WTC11 (cell line): ENCODE results near the gene TMEM41B. TPM values are rescaled to one million over a fixed set of nuclear protein-coding genes. Genes with fewer than 3 reads are reported as not detected.

Experiments
- ATAC-seq: fragments of 200-7000 bp; cut with Tn5 transposase; 2 replicates; pipeline ENCODE4 v1.10.0; 2021; ENCODE audit warnings: mild to moderate bottlenecking, moderate library complexity
- CTCF ChIA-PET: fragments of 300-600 bp; sonication (Branson Sonifier 250); formaldehyde crosslinking; loops from one replicate; lab custom pipeline; 2021; ENCODE audit warnings: antibody characterized with exemption; lab: Charles Lee
- POLR2A ChIA-PET: fragments of 350-600 bp; sonication (Branson Sonifier 250); formaldehyde crosslinking; loops from one replicate; lab custom pipeline; 2021; ENCODE audit warnings: antibody characterized with exemption; lab: Charles Lee
- DNase-seq: peaks from one replicate; pipeline ENCODE4 v3.0.0; 2021; ENCODE audit warnings: low spot score
- H3K27ac Mint-ChIP-seq: 2 replicates; pipeline ENCODE4 v1.8.0; 2021; ENCODE audit warnings: mixed read lengths
- H3K27me3 Mint-ChIP-seq: 2 replicates; pipeline ENCODE4 v1.8.0; 2021; ENCODE audit warnings: low read depth, mild to moderate bottlenecking, moderate library complexity, mixed read lengths
- H3K36me3 Mint-ChIP-seq: 2 replicates; pipeline ENCODE4 v1.8.0; 2021; ENCODE audit warnings: mixed read lengths
- H3K4me1 Mint-ChIP-seq: 2 replicates; pipeline ENCODE4 v1.8.0; 2022; ENCODE audit warnings: mixed read lengths
- H3K4me3 Mint-ChIP-seq: 2 replicates; pipeline ENCODE4 v1.8.0; 2021; ENCODE audit warnings: mild to moderate bottlenecking, moderate library complexity, mixed read lengths
- H3K9me3 Mint-ChIP-seq: 2 replicates; pipeline ENCODE4 v1.8.0; 2021; ENCODE audit warnings: mixed read lengths
- ARID4B ChIP-seq: sonication (generic); formaldehyde crosslinking; IDR thresholded peaks from 2 replicates; pipeline ENCODE4 v1.8.0; 2023; ENCODE audit warnings: missing genetic modification reagents, mild to moderate bottlenecking, borderline replicate concordance
- ATF2 ChIP-seq: sonication (generic); formaldehyde crosslinking; IDR thresholded peaks from 2 replicates; pipeline ENCODE4 v1.8.1; 2022; ENCODE audit warnings: low read depth, missing genetic modification reagents, borderline replicate concordance
- E2F4 ChIP-seq: sonication (generic); formaldehyde crosslinking; IDR thresholded peaks from 2 replicates; pipeline ENCODE4 v1.8.1; 2022; ENCODE audit warnings: low read depth, mild to moderate bottlenecking, moderate library complexity, missing genetic modification reagents, borderline replicate concordance
- ETV6 ChIP-seq: sonication (generic); formaldehyde crosslinking; IDR thresholded peaks from 2 replicates; pipeline ENCODE4 v1.8.1; 2022; ENCODE audit warnings: mild to moderate bottlenecking, missing genetic modification reagents
- HMGXB4 ChIP-seq: sonication (generic); formaldehyde crosslinking; IDR thresholded peaks from 2 replicates; pipeline ENCODE4 v1.8.1; 2023; ENCODE audit warnings: mild to moderate bottlenecking, moderate library complexity, missing genetic modification reagents
- IRF1 ChIP-seq: sonication (generic); formaldehyde crosslinking; IDR thresholded peaks from 2 replicates; pipeline ENCODE4 v1.8.0; 2023; ENCODE audit warnings: missing genetic modification reagents
- JAZF1 ChIP-seq: fragments of 250-450 bp; sonication (Bioruptor Pico); IDR thresholded peaks from 2 replicates; pipeline ENCODE4 v1.9.0; 2021; ENCODE audit warnings: moderate library complexity, mild to moderate bottlenecking, inconsistent platforms
- NR2C2 ChIP-seq: sonication (generic); formaldehyde crosslinking; IDR thresholded peaks from 2 replicates; pipeline ENCODE4 v1.8.0; 2022; ENCODE audit warnings: mild to moderate bottlenecking, missing genetic modification reagents
- RORB ChIP-seq: fragments of 250-450 bp; sonication (Bioruptor Pico); IDR thresholded peaks from 2 replicates; pipeline ENCODE4 v1.9.0; 2021; ENCODE audit warnings: mild to moderate bottlenecking
- STAT6 ChIP-seq: sonication (generic); formaldehyde crosslinking; conservative IDR thresholded peaks from 2 replicates; pipeline ENCODE4 v1.8.1; 2023; ENCODE audit warnings: mild to moderate bottlenecking, low read depth, missing genetic modification reagents, moderate library complexity
- ZNF232 ChIP-seq: sonication (generic); formaldehyde crosslinking; IDR thresholded peaks from 2 replicates; pipeline ENCODE4 v1.8.0; 2022; ENCODE audit warnings: mild to moderate bottlenecking, missing genetic modification reagents
- ZNF396 ChIP-seq: fragments of 250-450 bp; sonication (Bioruptor Pico); IDR thresholded peaks from 2 replicates; pipeline ENCODE4 v1.8.0; 2021; ENCODE audit warnings: mild to moderate bottlenecking, moderate library complexity, borderline replicate concordance
- ZNF416 ChIP-seq: fragments of 250-450 bp; sonication (Bioruptor Pico); IDR thresholded peaks from 2 replicates; pipeline ENCODE4 v1.9.0; 2021; ENCODE audit warnings: mild to moderate bottlenecking, inconsistent platforms
- ZNF671 ChIP-seq: fragments of 250-450 bp; sonication (Bioruptor Pico); IDR thresholded peaks from 2 replicates; pipeline ENCODE4 v1.8.0; 2021; ENCODE audit warnings: mild to moderate bottlenecking
- total RNA-seq: library from RNA; stranded (reverse); gene quantifications from 3 replicates; pipeline ENCODE4 v1.2.3, GENCODE V29; 2021

The TMEM41B gene
- total RNA-seq, 1 experiment from 2014 or later, result 45.8 TPM

- peak; percentile 3; the same call in 1 of the 2 replicates for ATAC-seq
- H3K9me3 Mint-ChIP-seq, result no peaks in the 10 kb centered on the region
- H3K27me3 Mint-ChIP-seq, result no peaks in the 10 kb centered on the region
- peaks cover 6% of the 10 kb centered on the region; the same call in 1 of the 2 replicates for H3K36me3 Mint-ChIP-seq
- POLR2A ChIA-PET, result interaction anchor here (0.7 to 1.4 kb wide), 5 partner anchors 42 to 147 kb away, joined by 3 to 7 read pairs (median 3); partner anchors contain the start of genes DENND5A, IPO7 and ZNF143
- H3K4me1 Mint-ChIP-seq, result peaks cover 36% of the 10 kb centered on the region
- peak overlapping the region; percentile 99 for H3K27ac Mint-ChIP-seq
- CTCF ChIA-PET, result interaction anchor here (0.7 to 1.6 kb wide), 2 partner anchors 34 to 176 kb away, joined by 3 to 10 read pairs; no protein-coding TSS in a partner anchor
- TF ChIP-seq HMGXB4 (CRISPR knock-in tag) (0 out of 2 replicates have a peak, but pooled peaks have one; percentile 17), RORB (CRISPR knock-in tag) (no peak)
- no peak for DNase-seq
- peak overlapping the region; percentile 91 for H3K4me3 Mint-ChIP-seq
Observed at GRCh38 chr11:9313648-9314290, 624 bp downstream of the TMEM41B start.

GRCh38 chr11:9310485-9311090 lies 3.8 kb downstream of the TMEM41B start:
- Mint-ChIP-seq H3K9me3 (peaks cover 5% of the 10 kb centered on the region), H3K4me1 (peaks cover 30% of the 10 kb centered on the region), H3K27me3 (no peaks in the 10 kb centered on the region), H3K4me3 (no peak overlapping the region), H3K36me3 (peaks cover 11% of the 10 kb centered on the region), H3K27ac (peak overlapping the region; percentile 7)
- no peak for DNase-seq
- POLR2A ChIA-PET, result interaction anchor here (1.1 kb wide), 1 partner anchor 9 kb away, joined by 5 read pairs; no protein-coding TSS in a partner anchor
- TF ChIP-seq ZNF416 (CRISPR knock-in tag) (no peak), ETV6 (no peak), JAZF1 (CRISPR knock-in tag) (no peak)
- ATAC-seq, result no peak
- CTCF ChIA-PET, result interaction anchor here (1.6 kb wide), 1 partner anchor 173 kb away, joined by 3 read pairs; no protein-coding TSS in a partner anchor

- ChIA-PET CTCF (no interaction called here), POLR2A (no interaction called here)
- Mint-ChIP-seq H3K4me1 (peaks cover 4% of the 10 kb centered on the region), H3K4me3 (no peak overlapping the region), H3K36me3 (peaks cover 5% of the 10 kb centered on the region), H3K27ac (0 out of 2 replicates have a peak overlapping the region, but pooled peaks have one; percentile 26), H3K9me3 (peaks cover 5% of the 10 kb centered on the region), H3K27me3 (no peaks in the 10 kb centered on the region)
- DNase-seq (no peak), ATAC-seq (no peak)
- TF ChIP-seq HMGXB4 (CRISPR knock-in tag) (no peak), ZNF396 (CRISPR knock-in tag) (no peak), ZNF232 (CRISPR knock-in tag) (no peak), IRF1 (CRISPR knock-in tag) (no peak), E2F4 (CRISPR knock-in tag) (no peak), ZNF671 (CRISPR knock-in tag) (no peak), ARID4B (CRISPR knock-in tag) (no peak), STAT6 (CRISPR knock-in tag) (no peak), NR2C2 (CRISPR knock-in tag) (no peak), ATF2 (no peak)
Observed at GRCh38 chr11:9304178-9304577, 10.2 kb downstream of the TMEM41B start.
